GM19240 (cell line): Measurements from ENCODE around the gene C19orf73.
"Not testable (repeated sequence)": the region's sequence is repeated elsewhere in the genome, so short reads cannot be mapped to it uniquely, and the experiment has no call there.

ENCODE experiments used
- DNase-seq: peaks from one replicate; pipeline ENCODE4 v3.0.0; 2011; ENCODE audit warnings: low spot score; ENCODE audit not compliant: insufficient read length

C19orf73 gene

DNA sequence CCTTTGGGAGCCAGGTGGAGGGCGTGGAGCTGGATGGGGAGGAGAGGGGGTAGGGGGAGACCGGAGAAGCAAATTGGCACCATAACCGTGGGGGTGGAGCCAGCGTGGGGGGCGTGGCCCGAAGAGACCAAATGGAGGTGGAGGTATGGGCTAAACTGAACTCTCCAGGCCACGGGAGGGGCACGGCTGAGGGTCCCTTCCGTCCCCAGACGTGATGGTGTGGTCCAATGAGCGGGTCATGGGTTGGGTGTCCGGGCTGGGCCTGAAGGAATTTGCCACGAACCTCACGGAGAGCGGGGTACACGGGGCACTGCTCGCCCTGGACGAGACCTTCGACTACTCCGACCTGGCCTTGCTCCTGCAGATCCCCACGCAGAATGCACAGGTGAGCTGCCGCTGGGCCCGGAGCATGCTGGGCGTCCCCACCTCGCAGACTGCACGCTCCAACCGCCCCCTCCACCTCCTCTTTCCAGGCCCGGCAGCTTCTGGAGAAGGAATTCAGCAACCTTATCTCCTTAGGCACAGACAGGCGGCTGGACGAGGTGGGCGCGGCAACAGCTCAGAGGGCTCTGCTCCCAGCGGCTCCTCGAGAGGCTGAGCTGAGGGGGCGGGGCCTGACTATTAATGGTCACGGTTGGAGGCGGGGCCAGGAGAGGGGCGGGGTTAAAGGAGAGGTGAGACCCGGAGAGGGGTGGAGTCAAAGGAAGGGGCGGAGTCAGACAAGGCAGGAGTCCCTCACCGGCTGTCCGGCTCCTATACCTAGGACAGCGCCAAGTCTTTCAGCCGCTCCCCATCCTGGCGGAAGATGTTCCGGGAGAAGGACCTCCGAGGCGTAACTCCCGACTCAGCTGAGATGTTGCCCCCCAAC lies 30.1 kb upstream of the C19orf73 start:
- DNase-seq: peak; percentile 51

DNA sequence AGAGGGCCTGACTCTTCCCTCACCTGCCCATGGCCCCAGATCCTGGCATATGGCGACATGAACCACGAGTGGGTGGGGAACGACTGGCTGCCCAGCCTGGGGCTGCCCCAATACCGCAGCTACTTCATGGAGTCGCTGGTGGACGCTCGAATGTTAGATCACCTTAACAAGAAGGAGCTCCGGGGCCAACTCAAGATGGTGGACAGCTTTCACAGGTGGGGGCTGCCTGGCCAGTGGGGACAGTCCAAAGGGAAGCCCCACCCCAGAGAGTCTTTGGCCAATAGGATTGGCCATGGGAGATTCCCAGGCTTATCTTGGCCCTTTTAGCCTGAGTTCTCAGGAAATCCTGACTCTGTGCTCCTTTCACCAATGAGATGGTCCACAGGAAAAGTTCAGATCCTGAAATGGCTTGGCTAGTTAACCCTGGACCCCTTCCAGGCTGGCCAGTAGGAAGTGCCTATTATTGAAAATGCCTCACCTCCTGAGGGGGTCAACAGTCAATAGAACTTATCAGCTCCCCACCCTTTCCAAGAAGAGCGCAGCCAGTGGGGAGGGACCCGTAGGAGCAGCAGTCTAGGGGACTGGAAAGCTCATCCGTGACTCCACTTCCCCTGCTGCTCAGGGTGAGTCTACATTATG lies 29.2 kb upstream of the C19orf73 start:
- no peak for DNase-seq

DNA sequence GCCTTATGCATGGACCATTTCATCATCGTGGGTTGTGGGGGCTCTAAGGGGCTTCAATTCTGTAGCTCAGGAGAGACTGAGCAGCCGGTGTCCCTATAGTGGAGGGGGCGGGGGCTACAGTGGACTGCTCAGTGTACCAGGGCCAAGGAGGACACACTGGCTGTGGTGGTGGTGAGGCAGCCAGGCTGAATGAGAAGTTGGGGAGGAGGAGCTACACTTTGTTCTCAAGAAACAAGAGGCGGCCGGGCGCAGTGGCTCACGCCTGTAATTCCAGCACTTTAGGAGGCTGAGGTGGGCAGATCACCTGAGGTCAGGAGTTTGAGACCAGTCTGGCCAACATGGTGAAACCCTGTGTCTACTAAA lies 27.4 kb upstream of the C19orf73 start:
- DNase-seq: not testable (repeated sequence)

DNA sequence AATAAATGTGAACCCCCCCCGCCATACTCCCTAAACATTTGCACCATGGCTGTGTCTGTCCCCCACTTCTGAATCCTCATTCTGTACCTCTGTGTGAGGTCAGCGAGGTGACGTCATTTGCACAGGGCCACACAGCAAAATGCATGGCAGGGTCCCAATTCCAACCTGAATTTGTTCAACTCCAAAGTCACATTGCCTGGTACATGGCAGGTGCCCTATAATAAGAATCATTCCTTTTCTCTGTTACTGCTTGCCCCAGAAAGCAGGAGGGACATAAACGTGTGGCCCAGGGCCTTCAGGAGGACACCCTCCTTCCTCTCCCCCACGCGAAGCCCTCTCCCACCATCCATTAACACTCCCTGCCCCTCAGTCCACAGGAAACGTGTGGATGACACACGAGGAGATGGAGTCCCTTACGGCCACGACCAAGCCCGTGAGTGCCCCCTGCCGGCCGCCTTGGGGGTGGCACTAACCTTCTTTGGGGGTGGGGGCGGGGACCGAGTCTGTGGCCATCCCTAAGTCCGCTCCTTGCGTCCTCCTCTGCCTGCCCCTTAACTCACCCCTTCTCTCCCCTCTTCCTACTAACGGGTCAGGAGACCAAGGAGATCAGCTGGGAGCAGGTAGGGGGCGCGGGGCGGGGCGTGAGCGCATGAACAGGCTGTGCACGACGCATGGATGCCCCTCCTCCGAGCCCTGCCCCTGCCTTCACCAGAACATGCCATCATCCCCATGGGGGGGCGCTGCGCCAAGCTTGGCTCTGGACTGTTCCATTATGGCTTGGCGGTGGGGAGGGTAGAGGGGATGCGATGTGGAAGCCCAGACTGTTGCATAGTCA lies 26.8 kb upstream of the C19orf73 start:
- peak; percentile 67 for DNase-seq

DNA sequence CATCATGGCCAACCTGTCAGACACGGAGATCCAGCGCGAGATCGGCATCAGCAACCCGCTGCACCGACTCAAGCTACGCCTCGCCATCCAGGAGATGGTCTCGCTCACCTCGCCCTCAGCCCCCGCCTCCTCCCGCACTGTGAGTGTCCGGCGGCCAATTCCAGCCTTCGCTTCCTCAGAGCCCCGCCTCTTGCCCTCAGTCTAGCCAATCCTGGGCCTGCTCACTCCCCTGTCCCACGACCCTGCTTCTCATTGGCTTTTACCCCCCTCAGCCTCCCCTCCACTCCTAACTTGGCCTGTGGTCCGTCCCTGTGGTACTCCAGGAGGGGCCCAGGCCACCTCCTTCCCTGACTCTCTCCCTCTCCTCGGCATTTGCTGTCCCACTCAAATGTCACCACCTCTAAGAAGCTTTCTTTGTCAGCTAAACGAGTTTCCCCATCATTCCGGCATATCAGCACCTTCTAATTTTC lies 24.0 kb upstream of the C19orf73 start:
- peak; percentile 57 for DNase-seq

DNA sequence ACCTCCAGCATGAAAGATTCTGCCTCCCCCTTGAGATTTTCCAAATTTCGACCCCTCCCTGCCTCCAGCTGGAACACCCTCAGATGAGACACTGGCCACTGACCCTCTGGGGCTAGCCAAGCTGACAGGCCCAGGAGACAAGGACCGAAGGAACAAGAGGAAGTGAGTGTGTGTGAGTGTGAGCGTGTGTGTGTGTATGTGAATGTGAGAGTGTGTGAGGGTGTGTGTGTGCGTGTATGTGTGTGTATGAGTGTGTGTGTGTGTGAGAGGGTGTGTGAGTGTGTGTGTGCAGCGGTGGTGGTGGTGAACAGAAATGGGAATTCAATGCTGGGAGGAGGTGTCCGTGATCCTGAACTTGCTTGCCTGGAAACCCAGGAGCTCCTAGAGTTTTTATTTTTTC lies 22.4 kb upstream of the C19orf73 start:
- no peak for DNase-seq

DNA sequence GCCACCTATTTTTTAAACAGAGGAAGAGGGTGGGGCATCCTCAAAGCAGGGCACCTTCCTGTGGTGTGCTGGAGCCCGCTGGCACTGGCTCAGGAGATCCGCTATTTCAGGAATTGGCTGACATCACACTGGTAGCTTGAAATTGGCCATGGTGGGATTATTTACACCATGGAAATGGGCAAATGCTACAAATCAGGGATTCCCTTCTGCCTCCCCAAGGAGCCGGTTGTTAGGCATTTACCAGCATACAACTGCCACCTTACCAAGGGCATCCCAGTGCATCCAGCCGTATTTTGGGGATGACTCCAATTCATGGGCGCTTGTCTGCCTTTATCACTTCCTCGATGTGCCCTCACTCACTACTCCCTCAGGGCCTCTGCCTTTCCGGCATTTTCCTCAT lies 22.0 kb upstream of the C19orf73 start:
- DNase-seq: no peak

DNA sequence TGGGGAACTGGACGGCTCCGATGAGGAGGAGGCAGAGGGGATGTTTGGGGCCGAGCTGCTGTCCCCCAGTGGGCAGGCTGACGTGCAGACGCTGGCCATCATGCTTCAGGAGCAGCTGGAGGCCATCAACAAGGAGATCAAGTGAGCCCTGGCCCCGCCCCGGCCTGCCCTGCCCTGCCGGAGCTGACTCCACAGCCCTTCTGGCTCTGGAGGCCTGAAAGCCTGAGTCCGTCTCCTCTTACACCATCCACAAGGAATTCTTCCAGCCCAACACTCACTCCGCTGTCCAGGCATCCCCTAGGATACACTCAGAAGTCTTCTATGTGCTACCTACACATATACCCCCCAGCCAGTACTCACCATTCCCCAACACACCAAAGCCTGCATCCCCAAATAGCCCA lies 17.8 kb upstream of the C19orf73 start:
- DNase-seq: no peak

DNA sequence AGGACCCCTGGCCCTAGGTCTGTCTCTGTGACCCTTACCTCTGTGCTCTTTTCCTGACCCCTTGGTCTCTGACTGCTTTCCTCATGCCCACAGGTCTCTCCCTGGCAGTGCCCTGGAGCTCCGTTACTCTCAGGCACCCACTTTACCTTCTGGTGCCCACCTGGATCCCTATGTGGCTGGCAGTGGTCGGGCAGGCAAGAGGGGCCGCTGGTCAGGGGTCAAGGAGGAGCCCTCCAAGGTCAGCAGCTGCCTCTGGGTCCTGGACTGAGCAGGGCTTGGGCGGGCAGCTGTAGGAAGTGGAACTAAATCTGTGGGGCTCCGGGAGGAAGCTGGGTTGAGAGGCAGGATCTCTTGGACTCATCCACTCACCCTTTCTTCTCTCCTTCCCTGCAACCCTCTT lies 16.7 kb upstream of the C19orf73 start:
- DNase-seq: no peak

DNA sequence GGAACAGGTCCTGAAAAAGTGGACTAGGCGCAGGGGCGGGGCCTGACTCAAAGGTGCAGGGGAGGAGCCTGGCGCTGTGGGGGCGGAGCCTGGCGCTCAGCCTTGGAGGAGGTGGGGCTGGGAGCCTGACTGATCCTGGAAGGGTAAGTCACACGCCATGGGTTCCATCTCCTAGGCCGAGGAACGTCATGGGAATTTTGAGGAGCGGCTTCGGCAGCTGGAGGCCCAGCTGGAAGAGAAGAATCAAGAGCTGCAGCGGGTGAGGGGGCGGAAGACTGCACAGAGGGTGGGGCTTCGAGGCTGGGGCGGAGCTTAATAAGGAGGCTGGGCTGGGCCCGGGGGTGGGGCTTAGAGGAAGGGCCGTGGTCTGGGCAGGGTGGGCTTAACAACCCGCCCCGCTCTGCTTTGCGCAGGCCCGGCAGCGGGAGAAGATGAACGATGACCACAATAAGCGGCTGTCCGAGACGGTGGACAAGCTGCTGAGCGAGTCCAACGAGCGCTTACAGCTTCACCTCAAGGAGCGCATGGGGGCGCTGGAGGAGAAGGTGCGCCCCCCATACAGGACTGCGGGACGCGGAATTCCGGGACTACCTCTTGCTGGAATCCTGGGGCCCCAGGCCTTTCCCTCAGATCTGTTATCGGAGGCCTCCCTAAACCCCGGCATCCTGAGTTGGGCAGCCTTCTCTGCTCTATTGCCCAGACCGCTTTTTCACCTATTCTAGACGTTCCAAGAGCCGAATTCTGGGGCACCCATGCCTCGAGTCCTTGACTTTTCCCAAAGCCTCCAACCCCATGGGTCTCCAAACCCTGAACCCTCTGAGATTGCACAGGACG lies 14.9 kb upstream of the C19orf73 start:
- DNase-seq: no peak

DNA sequence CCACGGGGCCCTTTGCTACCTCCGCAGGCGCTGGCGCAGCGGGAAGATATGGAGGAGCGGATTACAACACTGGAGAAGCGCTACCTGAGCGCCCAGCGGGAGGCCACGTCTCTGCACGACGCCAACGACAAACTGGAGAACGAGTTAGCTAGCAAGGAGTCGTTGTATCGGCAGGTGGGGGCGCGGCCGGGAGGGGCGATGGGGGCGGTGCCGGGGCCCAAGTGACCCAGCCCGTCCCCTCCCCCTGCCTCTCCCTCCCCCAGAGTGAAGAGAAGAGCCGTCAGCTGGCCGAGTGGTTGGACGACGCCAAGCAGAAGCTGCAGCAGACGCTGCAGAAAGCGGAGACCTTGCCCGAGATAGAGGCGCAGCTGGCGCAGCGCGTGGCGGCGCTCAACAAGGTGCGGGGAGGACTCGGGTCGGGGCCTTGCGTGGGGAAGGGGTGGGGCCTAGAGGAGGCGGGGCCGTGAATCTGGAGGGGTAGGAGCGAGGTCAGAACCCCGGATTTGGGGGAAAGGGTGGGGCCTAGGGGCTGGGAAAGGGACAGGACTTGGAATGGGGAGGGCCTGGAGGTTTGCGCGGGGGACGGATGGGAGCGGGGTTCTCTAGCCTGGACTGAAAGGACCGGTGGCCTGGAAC lies 14.1 kb upstream of the C19orf73 start:
- no peak for DNase-seq

DNA sequence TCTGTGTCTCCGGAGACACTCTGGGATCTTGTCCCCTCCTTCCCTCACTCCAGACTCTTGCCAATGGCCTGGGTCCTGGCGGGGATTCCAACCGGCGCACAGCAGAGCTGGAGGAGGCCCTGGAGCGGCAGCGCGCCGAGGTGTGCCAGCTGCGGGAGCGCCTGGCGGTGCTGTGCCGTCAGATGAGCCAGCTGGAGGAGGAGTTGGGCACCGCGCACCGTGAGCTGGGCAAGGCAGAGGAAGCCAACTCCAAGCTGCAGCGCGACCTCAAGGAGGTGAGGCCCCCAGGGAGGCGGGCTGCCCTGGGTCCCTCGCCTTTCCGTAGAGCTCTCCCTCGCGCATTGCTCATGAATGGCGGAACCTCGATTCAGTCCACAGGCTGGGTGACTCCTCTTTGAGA lies 11.4 kb upstream of the C19orf73 start:
- DNase-seq: no peak

DNA sequence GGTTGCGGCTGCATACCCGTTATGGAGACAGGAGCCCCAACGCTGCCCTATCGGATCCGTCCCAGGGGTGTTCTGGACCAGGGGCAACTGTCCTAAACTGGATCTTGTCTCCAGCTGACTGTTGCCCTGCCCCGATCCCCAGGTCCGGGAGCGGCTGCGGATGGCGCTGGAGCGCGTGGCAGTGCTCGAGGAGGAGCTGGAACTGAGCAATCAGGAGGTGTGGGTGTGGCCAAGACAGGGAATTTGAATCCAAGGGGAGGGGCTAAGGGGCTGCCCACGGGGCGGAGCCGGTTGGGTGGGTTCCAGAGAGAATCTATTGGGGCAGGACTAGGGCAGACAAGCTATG lies 10.3 kb upstream of the C19orf73 start:
- DNase-seq: no peak

DNA sequence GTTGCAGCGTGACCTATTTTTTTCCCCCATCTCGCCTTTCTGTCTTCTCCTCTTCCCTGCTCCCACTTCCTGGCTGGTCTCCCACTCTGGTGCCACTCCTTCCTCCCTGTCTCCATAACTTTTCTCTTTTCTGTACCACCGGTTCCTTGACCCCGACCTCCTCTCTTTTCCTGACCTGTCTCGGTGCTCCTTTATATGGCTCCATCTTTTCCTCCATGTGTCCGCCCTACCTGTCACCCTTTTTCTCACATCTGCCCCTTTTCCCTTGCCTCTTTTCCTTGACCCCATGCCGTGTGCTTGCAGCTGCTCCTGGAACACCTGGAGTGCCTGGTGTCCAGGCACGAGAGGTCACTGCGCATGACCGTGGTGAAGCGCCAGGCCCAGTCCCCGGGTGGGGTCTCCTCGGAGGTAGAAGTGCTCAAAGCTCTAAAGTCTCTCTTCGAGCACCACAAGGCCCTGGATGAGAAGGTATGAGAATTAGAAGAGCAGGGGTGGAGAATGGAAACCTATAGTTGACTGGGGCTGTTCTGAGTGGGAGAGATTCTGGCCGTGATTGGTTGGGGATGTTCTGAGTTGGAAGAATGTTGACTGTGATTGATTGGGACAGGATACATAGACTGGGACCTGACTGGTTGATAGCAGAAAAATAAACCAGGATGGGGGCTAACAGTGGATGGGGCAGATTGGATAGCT lies 9.7 kb upstream of the C19orf73 start:
- DNase-seq: no peak

DNA sequence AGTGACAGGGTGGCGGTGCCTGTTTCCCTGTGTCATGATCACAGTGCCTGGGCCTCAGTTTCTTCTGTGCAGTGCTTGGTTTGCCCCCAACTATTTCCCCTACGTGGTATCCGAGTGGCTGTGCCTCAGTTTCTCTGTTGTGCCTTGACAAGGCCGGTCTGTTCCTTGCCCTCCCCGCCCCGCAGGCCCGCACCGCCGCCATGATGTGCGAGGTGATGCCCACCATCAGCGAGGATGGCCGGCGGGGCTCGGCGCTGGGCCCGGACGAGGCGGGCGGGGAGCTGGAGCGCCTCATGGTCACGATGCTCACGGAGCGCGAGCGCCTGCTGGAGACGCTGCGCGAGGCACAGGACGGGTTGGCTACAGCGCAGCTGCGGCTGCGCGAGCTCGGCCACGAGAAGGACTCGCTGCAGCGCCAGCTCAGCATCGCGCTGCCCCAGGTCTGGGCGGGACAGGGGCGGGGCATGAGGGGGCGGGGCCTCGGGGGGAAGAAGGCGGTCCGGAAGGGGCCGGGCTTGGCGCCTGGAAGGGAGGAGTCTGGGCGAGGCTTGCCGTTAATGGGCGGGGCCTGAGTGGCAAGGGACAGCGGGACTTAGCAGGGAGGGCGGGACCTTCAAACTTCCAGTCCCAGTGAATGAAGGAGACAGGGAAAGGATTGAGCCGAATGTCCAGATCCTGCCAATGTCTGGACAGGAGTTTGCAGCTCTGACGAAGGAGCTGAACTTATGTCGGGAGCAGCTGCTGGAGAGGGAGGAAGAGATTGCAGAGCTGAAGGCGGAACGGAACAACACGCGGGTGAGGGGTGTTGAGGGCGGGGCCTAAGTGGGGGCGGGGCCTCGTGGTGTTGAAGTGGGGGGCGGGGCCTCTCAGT lies 9.0 kb upstream of the C19orf73 start:
- DNase-seq: peak; percentile 96

DNA sequence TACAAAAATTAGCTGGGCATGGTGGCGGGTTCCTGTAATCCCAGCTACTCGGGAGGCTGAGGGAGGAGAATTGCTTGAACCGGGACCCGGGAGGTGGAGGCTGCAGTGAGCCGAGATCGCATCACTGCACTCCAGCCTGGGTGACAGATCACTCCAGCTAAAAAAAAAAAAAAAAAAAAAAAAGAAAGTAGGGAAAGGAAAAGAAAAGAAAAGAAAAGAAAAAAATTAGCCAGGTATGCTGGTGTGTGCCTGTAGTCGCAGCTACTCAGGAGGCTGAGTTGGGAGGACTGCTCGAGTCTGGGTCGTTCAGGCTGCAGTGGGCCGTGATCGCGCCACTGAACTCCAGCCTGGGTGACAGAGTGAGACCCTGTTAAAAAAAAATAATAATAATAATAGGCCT lies 8.3 kb upstream of the C19orf73 start:
- not testable (repeated sequence) for DNase-seq

DNA sequence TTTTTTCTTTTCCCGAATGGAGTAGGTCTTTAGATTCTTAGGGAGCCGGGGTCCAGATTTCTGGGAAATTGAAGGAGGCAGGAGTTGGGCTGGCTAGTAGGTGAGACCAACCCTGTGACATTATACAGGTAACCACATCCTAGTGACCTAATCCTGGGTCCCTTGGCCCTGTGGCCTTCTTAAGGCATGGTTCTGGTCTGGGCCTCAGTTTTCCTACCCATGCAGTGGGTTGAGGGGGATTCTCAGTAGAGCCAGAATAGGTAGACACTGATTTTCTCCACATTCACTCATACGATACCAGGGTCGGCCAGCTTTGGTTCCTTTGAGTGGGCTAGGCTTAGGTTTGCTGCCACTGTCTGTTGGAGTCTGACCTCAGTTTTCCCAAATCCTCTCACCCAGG lies 7.6 kb upstream of the C19orf73 start:
- DNase-seq: no peak

DNA sequence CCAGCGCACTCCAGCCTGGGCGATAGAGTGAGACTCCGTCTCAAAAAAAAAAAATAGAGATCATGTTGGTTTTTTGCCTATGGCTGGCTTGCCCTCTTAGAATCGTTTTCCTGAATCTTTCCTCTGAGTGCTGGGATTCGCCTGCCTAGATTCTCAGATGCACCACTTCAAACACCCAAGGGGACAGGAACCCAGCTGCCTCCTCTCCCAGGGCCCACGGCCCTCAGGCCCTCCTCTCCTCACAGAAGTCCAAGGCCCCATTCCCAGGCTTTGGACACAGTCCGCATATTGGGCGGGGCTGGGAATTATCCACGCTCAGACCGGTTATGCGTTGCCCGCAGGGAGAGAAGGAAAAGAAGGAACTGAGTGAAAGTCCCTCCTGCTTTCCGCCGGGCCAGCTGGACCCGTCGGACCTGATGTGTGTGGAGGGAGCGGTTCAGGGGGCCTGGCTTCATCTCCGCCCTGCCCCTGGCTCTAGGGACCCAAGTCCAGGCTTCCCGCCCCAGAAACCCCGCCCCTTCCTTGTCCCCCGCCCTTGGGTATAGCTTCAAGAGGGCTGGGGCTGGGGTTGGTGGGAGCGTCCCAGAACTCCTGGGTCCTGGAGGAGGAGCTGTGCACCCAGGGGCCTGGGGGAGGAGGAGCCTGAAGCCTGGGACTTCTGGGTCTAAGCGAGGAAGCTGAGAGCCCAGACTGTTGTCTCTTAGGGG lies 6.2 kb upstream of the C19orf73 start:
- DNase-seq: no peak

DNA sequence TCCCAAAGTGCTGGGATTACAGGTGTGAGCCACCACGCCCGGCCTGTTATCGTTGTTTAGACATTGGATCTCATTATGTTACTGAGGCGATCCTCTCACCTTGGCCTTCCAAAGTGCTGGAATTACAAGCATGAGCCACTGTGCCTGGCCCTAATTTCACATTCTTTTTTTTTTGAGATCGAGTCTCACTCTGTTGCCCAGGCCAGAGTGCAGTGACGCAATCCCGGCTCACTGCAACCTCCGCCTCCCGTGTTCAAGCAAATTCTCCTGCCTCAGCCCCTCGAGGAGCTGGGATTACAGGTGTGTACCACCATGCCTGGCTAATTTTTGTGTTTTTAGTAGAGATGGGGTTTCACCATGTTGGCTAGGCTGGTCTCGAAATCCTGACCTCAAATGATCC lies 4.3 kb upstream of the C19orf73 start:
- not testable (repeated sequence) for DNase-seq
